GM12878 (cell line): Measurements from ENCODE around the gene AMPH. TPM values are rescaled to one million over a fixed set of nuclear protein-coding genes. Genes with fewer than 3 reads are reported as not detected.

Experiments
- ATAC-seq: fragments of 200-7000 bp; cut with Tn5 transposase; 3 replicates; pipeline ENCODE4 v1.9.1; 2020; ENCODE audit warnings: mild to moderate bottlenecking, moderate library complexity
- BruUV-seq: library from RNA; stranded (reverse); fragments of 400-500 nt; replicated peaks from 2 replicates; lab custom pipeline; 2021; lab: Mats Ljungman, UMichigan
- CTCF ChIA-PET: fragments of 300-600 bp; sonication (Branson Sonifier 250); formaldehyde crosslinking; extraction: SDS; loops from one replicate; lab custom pipeline; 2021; ENCODE audit warnings: inconsistent platforms; lab: Yijun Ruan, JAX
- POLR2A ChIA-PET: fragments of 350-600 bp; formaldehyde crosslinking; extraction: SDS; loops from one replicate; lab custom pipeline; 2021; ENCODE audit warnings: inconsistent platforms; lab: Charles Lee
- RAD21 ChIA-PET: fragments of 300-600 bp; sonication (Branson Sonifier 250); formaldehyde crosslinking; loops from one replicate; lab custom pipeline; 2023; ENCODE audit warnings: antibody characterized with exemption; ENCODE audit not compliant: unreplicated experiment; lab: Charles Lee
- SMC1A ChIA-PET: fragments of 300-600 bp; sonication (Branson Sonifier 250); formaldehyde crosslinking; loops from one replicate; lab custom pipeline; 2023; ENCODE audit not compliant: unreplicated experiment, uncharacterized antibody; lab: Charles Lee
- DNase-seq: peaks from one replicate; pipeline ENCODE4 v3.0.0-alpha.2; 2011; ENCODE audit warnings: low read depth, low spot score
- FAIRE-seq: peaks from 3 replicates; lab custom pipeline; 2011; peaks lifted over from hg19 to GRCh38; lab: Jason Lieb, UNC
- H2AFZ ChIP-seq: 2 replicates; pipeline ENCODE4 v1.6.0; 2011; ENCODE audit warnings: low read depth, low read length, control low read depth; ENCODE audit not compliant: control insufficient read depth
- H3K27ac ChIP-seq: 2 replicates; pipeline ENCODE4 v1.5.1; 2011; ENCODE audit warnings: control low read depth; ENCODE audit not compliant: control insufficient read depth, insufficient read depth
- H3K27me3 ChIP-seq, 2 experiments: replicated peaks in 1 of 2; 2 replicates each; pipeline versions ENCODE4 v1.6.0 to v1.6.1; 2011; ENCODE audit warnings: low read length in 1 of 2; ENCODE audit not compliant: control insufficient read depth in 2 of 2, insufficient read depth in 2 of 2
- H3K36me3 ChIP-seq, 2 experiments: 2 replicates each; pipeline ENCODE4 v1.5.1; 2011; ENCODE audit warnings: low read length in 1 of 2; ENCODE audit not compliant: control insufficient read depth in 2 of 2, insufficient read depth in 2 of 2
- H3K4me1 ChIP-seq: 2 replicates; pipeline ENCODE4 v1.6.1; 2011; ENCODE audit warnings: mild to moderate bottlenecking, low read length, moderate library complexity, mixed read lengths; ENCODE audit not compliant: control insufficient read depth, insufficient read depth
- H3K4me2 ChIP-seq: 2 replicates; pipeline ENCODE4 v1.6.0; 2011; ENCODE audit warnings: control low read depth; ENCODE audit not compliant: control insufficient read depth, insufficient read depth
- H3K4me3 ChIP-seq: fragments of 200-600 bp; sonication (generic); 2 replicates; pipeline ENCODE4 v1.5.1; 2016
- H3K79me2 ChIP-seq: 2 replicates; pipeline ENCODE4 v1.6.0; 2011; ENCODE audit warnings: low read length; ENCODE audit not compliant: control insufficient read depth, insufficient read depth
- H3K9ac ChIP-seq: 2 replicates; pipeline ENCODE4 v1.8.0; 2011; ENCODE audit warnings: low read length, control low read depth, mixed read lengths; ENCODE audit not compliant: control insufficient read depth, insufficient read depth
- H3K9me3 ChIP-seq: replicated peaks from 3 replicates; pipeline ENCODE4 v1.5.1; 2011; ENCODE audit warnings: mild to moderate bottlenecking, low read length; ENCODE audit not compliant: control insufficient read depth, insufficient read depth
- H4K20me1 ChIP-seq: 2 replicates; pipeline ENCODE4 v1.6.0; 2011; ENCODE audit not compliant: control insufficient read depth, insufficient read depth
- CEBPB ChIP-seq, 2 experiments: fragments of 150-350 bp in 1 of 2; IDR thresholded peaks; 2 replicates each; pipeline ENCODE4 v1.6.1; 2012 to 2014; ENCODE audit warnings: low read depth in 2 of 2, low read length in 2 of 2, borderline replicate concordance in 1 of 2, inconsistent platforms in 1 of 2
- CREM ChIP-seq: IDR thresholded peaks from 2 replicates; pipeline ENCODE4 v1.6.1; 2014; ENCODE audit warnings: antibody characterized with exemption, low read depth
- CTCF ChIP-seq, 3 experiments: IDR thresholded peaks in 2 of 3; conservative IDR thresholded peaks in 1 of 3; 2 replicates each; pipeline ENCODE4 v1.5.1; 2011; ENCODE audit warnings: low read depth in 3 of 3, low read length in 3 of 3, mild to moderate bottlenecking in 3 of 3, control low read depth in 2 of 3, moderate library complexity in 2 of 3, inconsistent platforms in 1 of 3, mixed read lengths in 1 of 3; ENCODE audit not compliant: control insufficient read depth in 2 of 3, insufficient read depth in 1 of 3; ENCODE audit errors: extremely low read depth in 1 of 3
- PAX5 ChIP-seq: IDR thresholded peaks from 2 replicates; pipeline ENCODE4 v1.6.1; 2011; ENCODE audit warnings: low read depth, low read length, borderline replicate concordance
- RAD21 ChIP-seq: IDR thresholded peaks from 2 replicates; pipeline ENCODE4 v1.6.1; 2011; ENCODE audit warnings: mild to moderate bottlenecking, low read depth, low read length, moderate library complexity; ENCODE audit not compliant: insufficient read depth
- SMC3 ChIP-seq: IDR thresholded peaks from 2 replicates; pipeline ENCODE4 v1.6.1; 2011; ENCODE audit warnings: low read length, improper control_type of control experiment, borderline replicate concordance
- YY1 ChIP-seq: IDR thresholded peaks from 2 replicates; pipeline ENCODE4 v1.6.1; 2011; ENCODE audit warnings: low read depth, mild to moderate bottlenecking, low read length
- WGBS: methylation state at CpG from one replicate; pipeline ENCODE4 v1.1.6; 2016; ENCODE audit warnings: low lambda C conversion rate; ENCODE audit not compliant: insufficient replicate concordance, insufficient coverage; ENCODE audit errors: missing lambda C conversion rate; 5-methylcytosine and 5-hydroxymethylcytosine counted together
- in situ Hi-C: fragments of 300-500 bp; cut with MboI; formaldehyde crosslinking; loops from 9 replicates; pipeline ENCODE4 v1.14.3; 2018; ENCODE audit warnings: mixed read lengths
- intact Hi-C: fragments of 100-400 bp; cut with micrococcal nuclease; formaldehyde crosslinking; loops from one replicate; pipeline ENCODE4 v1.14.2; 2022; ENCODE audit not compliant: unreplicated experiment
- polyA plus RNA-seq, 11 experiments: library from polyadenylated mRNA; depleted of rRNA in 4 of 11; unstranded in 6 of 11; stranded (reverse) in 5 of 11; fragments of >200 nt; fragmentation: Nextera tagmentation in 4 of 11; fragmentation: Illumina TruSeq in 1 of 11; extraction: Ambion mirVana in 4 of 11; extraction: Trizol in 1 of 11; gene quantifications; 1 replicate in 1 of 11; 2 replicates in 10 of 11; pipeline versions ENCODE4 v1.2.1 to v1.2.3, GENCODE V29; 2011 to 2016; ENCODE audit warnings: inconsistent platforms in 2 of 11, missing spikeins in 2 of 11, low read depth in 1 of 11
- total RNA-seq, 4 experiments: library from RNA; depleted of rRNA in 3 of 4; stranded (reverse); fragments of >200 nt in 3 of 4; fragmentation: Illumina TruSeq in 1 of 4; extraction: Trizol in 1 of 4; gene quantifications; 2 replicates each; pipeline versions ENCODE4 v1.2.1 to v1.2.3, GENCODE V29; 2013 to 2021
- TF ChIP-seq, protein P1 (sequence below): fragments of 450-650 bp; IDR thresholded peaks from 2 replicates; pipeline ENCODE4 v1.6.1; 2014; ENCODE audit warnings: mild to moderate bottlenecking
- TF ChIP-seq, protein P2 (sequence below): IDR thresholded peaks from 2 replicates; pipeline ENCODE4 v1.6.1; 2012; ENCODE audit warnings: low read depth, low read length, improper control_type of control experiment
- TF ChIP-seq, protein P3 (sequence below): fragments of 150-350 bp; IDR thresholded peaks from 2 replicates; pipeline ENCODE4 v1.6.1; 2016; ENCODE audit warnings: low read depth, low read length

Gene AMPH
- total and polyA plus RNA-seq, 10 of the 15 experiments (the other 5 are each of a cell fraction or from before 2014, with no cell fraction given), result 0.03 to 0.24 (median 0.08) TPM; not detected in 2

DNA sequence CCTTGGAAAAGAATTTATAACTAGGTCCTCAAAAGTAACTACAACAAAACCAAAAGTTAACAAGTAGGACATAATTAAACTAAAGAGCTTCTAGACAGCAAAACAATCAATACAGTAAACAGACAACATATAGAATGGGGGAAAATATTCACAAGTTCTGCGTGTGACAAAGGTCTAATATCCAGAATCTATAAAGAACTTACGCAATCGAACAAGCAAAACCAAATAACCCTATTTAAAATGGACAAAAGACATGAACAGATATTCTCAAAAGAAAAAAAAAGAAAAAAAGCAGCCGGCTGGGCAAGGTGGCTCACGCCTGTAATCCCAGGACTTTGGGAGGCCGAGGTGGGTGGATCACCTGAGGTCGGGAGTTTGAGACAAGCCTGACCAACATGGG, 33.8 kb upstream of the AMPH start (continued):
- TF ChIP-seq CEBPB (IDR thresholded peaks at IDR 0.05; ENCODE audit: borderline replicate concordance in 1 of 2, low read depth in 2 of 2, low read length in 2 of 2), result no peak
- TF ChIP-seq, protein P1, sequence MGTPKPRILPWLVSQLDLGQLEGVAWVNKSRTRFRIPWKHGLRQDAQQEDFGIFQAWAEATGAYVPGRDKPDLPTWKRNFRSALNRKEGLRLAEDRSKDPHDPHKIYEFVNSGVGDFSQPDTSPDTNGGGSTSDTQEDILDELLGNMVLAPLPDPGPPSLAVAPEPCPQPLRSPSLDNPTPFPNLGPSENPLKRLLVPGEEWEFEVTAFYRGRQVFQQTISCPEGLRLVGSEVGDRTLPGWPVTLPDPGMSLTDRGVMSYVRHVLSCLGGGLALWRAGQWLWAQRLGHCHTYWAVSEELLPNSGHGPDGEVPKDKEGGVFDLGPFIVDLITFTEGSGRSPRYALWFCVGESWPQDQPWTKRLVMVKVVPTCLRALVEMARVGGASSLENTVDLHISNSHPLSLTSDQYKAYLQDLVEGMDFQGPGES, result no peak
- no peak for TF ChIP-seq CREM
- TF ChIP-seq, protein P2, sequence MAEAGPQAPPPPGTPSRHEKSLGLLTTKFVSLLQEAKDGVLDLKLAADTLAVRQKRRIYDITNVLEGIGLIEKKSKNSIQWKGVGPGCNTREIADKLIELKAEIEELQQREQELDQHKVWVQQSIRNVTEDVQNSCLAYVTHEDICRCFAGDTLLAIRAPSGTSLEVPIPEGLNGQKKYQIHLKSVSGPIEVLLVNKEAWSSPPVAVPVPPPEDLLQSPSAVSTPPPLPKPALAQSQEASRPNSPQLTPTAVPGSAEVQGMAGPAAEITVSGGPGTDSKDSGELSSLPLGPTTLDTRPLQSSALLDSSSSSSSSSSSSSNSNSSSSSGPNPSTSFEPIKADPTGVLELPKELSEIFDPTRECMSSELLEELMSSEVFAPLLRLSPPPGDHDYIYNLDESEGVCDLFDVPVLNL, result no peak
- no peak for TF ChIP-seq PAX5
- TF ChIP-seq, all 136 proteins: peak for 0

GRCh38 chr7:38660427-38661099, 29.4 kb upstream of the AMPH start:
- Histone ChIP-seq H3K9ac (no peak overlapping the region), H3K36me3 (no peaks in the 10 kb centered on the region), H4K20me1 (no peaks in the 10 kb centered on the region), H3K4me3 (no peak overlapping the region), H3K79me2 (no peaks in the 10 kb centered on the region), H3K27ac (no peak overlapping the region), H3K4me2 (no peak overlapping the region), H3K9me3 (no peaks in the 10 kb centered on the region), H3K27me3 (no peaks in the 10 kb centered on the region), H3K4me1 (no peaks in the 10 kb centered on the region), H2AFZ (no peak overlapping the region)
- WGBS, result 19% methylated on average over 6 of the region's 6 CpGs
- SMC1A ChIA-PET, result interaction anchor here (1.2 to 3.3 kb wide), 3 partner anchors 254 to 266 kb away, joined by 3 to 29 read pairs (median 5); no protein-coding TSS in a partner anchor
- no peak for DNase-seq
- CTCF ChIA-PET, result interaction anchor here (0.7 to 4.0 kb wide), 16 partner anchors 9 to 265 kb away, joined by 3 to 59 read pairs (median 4); no protein-coding TSS in a partner anchor
- RAD21 ChIA-PET, result interaction anchor here (0.9 to 1.4 kb wide), 5 partner anchors 18 to 273 kb away, joined by 3 to 10 read pairs (median 4); no protein-coding TSS in a partner anchor
- in situ Hi-C loops, result loop anchor here (5.0 kb wide), 1 partner anchor 263 kb away; no protein-coding TSS in a partner anchor
- POLR2A ChIA-PET, result no interaction called here
- peak; percentile 89 for ATAC-seq
- peak; percentile 72 for TF ChIP-seq YY1
- TF ChIP-seq, protein P3, sequence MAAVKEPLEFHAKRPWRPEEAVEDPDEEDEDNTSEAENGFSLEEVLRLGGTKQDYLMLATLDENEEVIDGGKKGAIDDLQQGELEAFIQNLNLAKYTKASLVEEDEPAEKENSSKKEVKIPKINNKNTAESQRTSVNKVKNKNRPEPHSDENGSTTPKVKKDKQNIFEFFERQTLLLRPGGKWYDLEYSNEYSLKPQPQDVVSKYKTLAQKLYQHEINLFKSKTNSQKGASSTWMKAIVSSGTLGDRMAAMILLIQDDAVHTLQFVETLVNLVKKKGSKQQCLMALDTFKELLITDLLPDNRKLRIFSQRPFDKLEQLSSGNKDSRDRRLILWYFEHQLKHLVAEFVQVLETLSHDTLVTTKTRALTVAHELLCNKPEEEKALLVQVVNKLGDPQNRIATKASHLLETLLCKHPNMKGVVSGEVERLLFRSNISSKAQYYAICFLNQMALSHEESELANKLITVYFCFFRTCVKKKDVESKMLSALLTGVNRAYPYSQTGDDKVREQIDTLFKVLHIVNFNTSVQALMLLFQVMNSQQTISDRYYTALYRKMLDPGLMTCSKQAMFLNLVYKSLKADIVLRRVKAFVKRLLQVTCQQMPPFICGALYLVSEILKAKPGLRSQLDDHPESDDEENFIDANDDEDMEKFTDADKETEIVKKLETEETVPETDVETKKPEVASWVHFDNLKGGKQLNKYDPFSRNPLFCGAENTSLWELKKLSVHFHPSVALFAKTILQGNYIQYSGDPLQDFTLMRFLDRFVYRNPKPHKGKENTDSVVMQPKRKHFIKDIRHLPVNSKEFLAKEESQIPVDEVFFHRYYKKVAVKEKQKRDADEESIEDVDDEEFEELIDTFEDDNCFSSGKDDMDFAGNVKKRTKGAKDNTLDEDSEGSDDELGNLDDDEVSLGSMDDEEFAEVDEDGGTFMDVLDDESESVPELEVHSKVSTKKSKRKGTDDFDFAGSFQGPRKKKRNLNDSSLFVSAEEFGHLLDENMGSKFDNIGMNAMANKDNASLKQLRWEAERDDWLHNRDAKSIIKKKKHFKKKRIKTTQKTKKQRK, result no peak
- TF ChIP-seq SMC3, result peak; percentile 58
- TF ChIP-seq CTCF (IDR thresholded peaks at IDR 0.05 in 2 of 3, conservative IDR thresholded peaks at IDR 0.05 in 1 of 3; ENCODE audit: control insufficient read depth in 2 of 3, extremely low read depth in 1 of 3, insufficient read depth in 1 of 3, low read depth in 3 of 3, low read length in 3 of 3), result peak; percentile 71 to 73 (median 72)
- TF ChIP-seq RAD21, result peak; percentile 90
- TF ChIP-seq, protein P2, result no peak
- BruUV-seq, result no TSS peak
- peak; percentile 68 for FAIRE-seq
- intact Hi-C loops, result loop anchor here (1.0 kb wide), 1 partner anchor 262 kb away; no protein-coding TSS in a partner anchor
